ENCODE data around the gene RAB24.
"Not testable (repeated sequence)": the region's sequence is repeated elsewhere in the genome, so short reads cannot be mapped to it uniquely, and the experiment has no call there.

The RAB24 gene

GRCh38 chr5:177271113-177271512 is 32.4 kb downstream of the RAB24 start:
- no peak for DNase-seq
- TF ChIP-seq POLR2A (IDR thresholded peaks at IDR 0.05; ENCODE audit: low read length) (no peak), GATA1 (IDR thresholded peaks at IDR 0.05; ENCODE audit: low read depth, low read length) (no peak)

GRCh38 chr5:177270653-177271052 is 32.9 kb downstream of the RAB24 start:
- DNase-seq, result no peak
- TF ChIP-seq POLR2A (IDR thresholded peaks at IDR 0.05; ENCODE audit: low read length) (no peak), GATA1 (IDR thresholded peaks at IDR 0.05; ENCODE audit: low read depth, low read length) (no peak)

- TF ChIP-seq GATA1 (IDR thresholded peaks at IDR 0.05; ENCODE audit: low read depth, low read length), result no peak
- TF ChIP-seq POLR2A (IDR thresholded peaks at IDR 0.05; ENCODE audit: low read length), result no peak
- DNase-seq, result no peak
These were observed 33.5 kb downstream of the RAB24 start for GRCh38 chr5:177269976-177270375.

DNA sequence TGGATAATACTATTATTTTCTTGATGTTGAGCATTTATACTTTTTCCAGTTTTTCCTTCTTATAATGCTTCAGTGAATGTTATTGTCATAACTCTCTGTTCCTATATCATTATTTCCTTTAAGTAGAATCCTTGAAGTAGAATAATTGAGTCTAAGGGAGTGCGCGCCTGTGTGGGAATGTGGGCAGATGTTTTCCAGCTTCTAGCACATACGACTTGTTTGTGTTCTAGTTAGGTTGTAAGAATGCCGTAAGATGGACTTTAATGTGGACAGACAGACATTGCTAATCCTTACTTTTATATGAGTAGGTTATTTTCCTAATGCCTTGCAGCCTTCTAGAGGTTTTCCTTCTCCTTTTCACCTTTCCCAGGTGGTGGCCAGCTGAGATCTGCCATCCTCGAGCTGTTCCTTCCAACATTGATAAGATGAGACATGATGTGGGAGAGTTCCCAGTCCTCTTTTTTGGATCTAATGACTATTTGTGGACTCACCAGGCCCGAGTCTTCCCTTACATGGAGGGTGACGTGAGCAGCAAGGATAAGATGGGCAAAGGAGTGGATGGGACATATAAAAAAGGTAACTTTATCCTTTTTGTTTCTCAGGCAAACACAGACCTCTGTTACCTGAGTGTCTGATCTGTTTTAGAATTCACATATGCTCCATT is 34.2 kb downstream of the RAB24 start:
- TF ChIP-seq POLR2A (IDR thresholded peaks at IDR 0.05; ENCODE audit: low read length) (no peak), GATA1 (IDR thresholded peaks at IDR 0.05; ENCODE audit: low read depth, low read length) (no peak)

DNA sequence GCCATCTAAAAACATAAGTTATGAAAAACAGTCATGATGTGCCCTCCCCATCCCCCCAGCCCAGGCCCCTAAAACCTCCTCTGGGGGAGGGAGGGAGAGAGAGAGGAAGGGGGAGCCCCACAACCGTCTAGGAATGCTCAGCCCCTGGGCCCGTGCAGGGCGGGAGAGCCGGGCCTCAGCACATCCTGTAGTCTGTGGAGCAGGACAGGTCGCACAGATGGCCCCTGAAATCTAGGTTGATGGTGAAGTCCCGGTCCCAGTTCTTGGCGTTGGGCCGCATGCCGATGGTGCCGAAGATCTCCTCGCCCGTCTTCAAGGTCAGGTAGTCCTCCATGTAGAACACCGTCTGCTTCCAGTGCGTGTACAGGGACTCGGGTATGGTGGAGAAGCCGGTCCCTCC is 38.1 kb downstream of the RAB24 start:
- DNase-seq, result no peak
- TF ChIP-seq POLR2A (IDR thresholded peaks at IDR 0.05; ENCODE audit: low read length), result no peak
- no peak for TF ChIP-seq GATA1 (IDR thresholded peaks at IDR 0.05; ENCODE audit: low read depth, low read length)

More for the DNA sequence above, 34.2 kb downstream of the RAB24 start:
- no peak for DNase-seq

- no peak for TF ChIP-seq POLR2A (IDR thresholded peaks at IDR 0.05; ENCODE audit: low read length)
- TF ChIP-seq GATA1 (IDR thresholded peaks at IDR 0.05; ENCODE audit: low read depth, low read length), result no peak
These were observed 39.3 kb downstream of the RAB24 start for GRCh38 chr5:177264178-177264577.

GRCh38 chr5:177261510-177261909 is 42.0 kb downstream of the RAB24 start:
- DNase-seq, result no peak
- no peak for TF ChIP-seq GATA1 (IDR thresholded peaks at IDR 0.05; ENCODE audit: low read depth, low read length)
- no peak for TF ChIP-seq POLR2A (IDR thresholded peaks at IDR 0.05; ENCODE audit: low read length)

More at GRCh38 chr5:177264178-177264577, 39.3 kb downstream of the RAB24 start:
- no peak for DNase-seq

GRCh38 chr5:177260961-177261360 is 42.6 kb downstream of the RAB24 start:
- no peak for DNase-seq
- TF ChIP-seq GATA1 (IDR thresholded peaks at IDR 0.05; ENCODE audit: low read depth, low read length) (no peak), POLR2A (IDR thresholded peaks at IDR 0.05; ENCODE audit: low read length) (no peak)

DNA sequence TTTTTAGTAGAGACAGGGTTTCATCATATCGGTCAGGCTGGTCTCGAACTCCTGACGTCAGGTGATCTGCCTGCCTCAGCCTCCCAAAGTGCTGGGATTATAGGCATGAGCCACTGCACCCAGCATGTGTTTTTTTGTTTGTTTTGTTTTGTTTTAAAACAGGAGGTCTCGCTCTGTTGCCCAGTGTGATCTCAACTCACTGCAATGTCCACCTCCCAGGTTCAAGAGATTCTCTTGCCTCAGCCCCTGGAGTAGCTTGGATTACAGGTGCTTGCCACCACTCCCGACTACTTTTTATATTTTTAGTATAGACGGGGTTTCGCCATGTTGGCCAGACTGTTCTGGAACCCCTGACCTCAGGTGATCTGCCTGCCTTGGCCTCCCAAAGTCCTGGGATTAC is 44.8 kb downstream of the RAB24 start:
- not testable (repeated sequence) for DNase-seq

- no peak for DNase-seq
- TF ChIP-seq POLR2A (IDR thresholded peaks at IDR 0.05; ENCODE audit: low read length) (no peak), GATA1 (IDR thresholded peaks at IDR 0.05; ENCODE audit: low read depth, low read length) (no peak)
These were observed 47.2 kb downstream of the RAB24 start for GRCh38 chr5:177256296-177256695.

- no peak for TF ChIP-seq POLR2A (IDR thresholded peaks at IDR 0.05; ENCODE audit: low read length)
- TF ChIP-seq GATA1 (IDR thresholded peaks at IDR 0.05; ENCODE audit: low read depth, low read length), result no peak
- no peak for DNase-seq
These were observed 50.3 kb downstream of the RAB24 start for GRCh38 chr5:177253252-177253651.

Measured in erythroblast (primary cell).